H9 (cell line): ENCODE measurements around the gene AP3D1. TPM values are rescaled to one million over a fixed set of nuclear protein-coding genes. Genes with fewer than 3 reads are reported as not detected.
A peak's percentile ranks its signal among the peaks of the same experiment; 100 is the strongest.

Experiments
- DNase-seq: peaks from one replicate; pipeline ENCODE4 v3.0.0-alpha.2; 2017
- H2AFZ ChIP-seq: one replicate; pipeline ENCODE4 v1.6.1; 2013; ENCODE audit warnings: mild to moderate bottlenecking, low read length, control low read depth, moderate library complexity
- H2AK5ac ChIP-seq: 2 replicates; pipeline ENCODE4 v1.6.1; 2013; ENCODE audit warnings: low read length, control low read depth, mixed read lengths; ENCODE audit not compliant: insufficient read length
- H2BK120ac ChIP-seq: one replicate; pipeline ENCODE4 v1.6.1; 2013; ENCODE audit warnings: low read depth, mild to moderate bottlenecking, low read length, control low read depth, inconsistent platforms; ENCODE audit not compliant: poor library complexity, severe bottlenecking
- H2BK12ac ChIP-seq: 2 replicates; pipeline ENCODE4 v1.6.1; 2013; ENCODE audit warnings: low read length, control low read depth, mixed read lengths, low read depth; ENCODE audit not compliant: insufficient read length
- H2BK15ac ChIP-seq: 2 replicates; pipeline ENCODE4 v1.6.1; 2013; ENCODE audit warnings: low read depth, low read length, control low read depth
- H2BK20ac ChIP-seq: one replicate; pipeline ENCODE4 v1.6.1; 2013; ENCODE audit warnings: low read depth, mild to moderate bottlenecking, low read length, control low read depth, inconsistent platforms; ENCODE audit not compliant: poor library complexity, severe bottlenecking
- H2BK5ac ChIP-seq: 2 replicates; pipeline ENCODE4 v1.6.1; 2013; ENCODE audit warnings: low read length, control low read depth, mixed read lengths; ENCODE audit not compliant: insufficient read length
- H3K14ac ChIP-seq: 2 replicates; pipeline ENCODE4 v1.6.1; 2013; ENCODE audit warnings: low read length, control low read depth; ENCODE audit not compliant: insufficient read depth
- H3K18ac ChIP-seq: 2 replicates; pipeline ENCODE4 v1.6.1; 2013; ENCODE audit warnings: low read depth, mild to moderate bottlenecking, mixed read lengths, low read length, control low read depth; ENCODE audit not compliant: insufficient read length
- H3K23ac ChIP-seq: 2 replicates; pipeline ENCODE4 v1.6.1; 2013; ENCODE audit warnings: low read length, control low read depth, mixed read lengths, low read depth; ENCODE audit not compliant: insufficient read length
- H3K23me2 ChIP-seq: 2 replicates; pipeline ENCODE4 v1.6.1; 2013; ENCODE audit warnings: low read depth, mild to moderate bottlenecking, mixed read lengths, low read length, control low read depth; ENCODE audit not compliant: insufficient read length, poor library complexity, severe bottlenecking
- H3K27ac ChIP-seq: 2 replicates; pipeline ENCODE4 v1.5.1; 2013; ENCODE audit warnings: low read length, control low read depth, mixed read lengths, low read depth; ENCODE audit not compliant: insufficient read length
- H3K27me3 ChIP-seq: 2 replicates; pipeline ENCODE4 v1.6.1; 2013; ENCODE audit warnings: low read length, control low read depth, inconsistent platforms; ENCODE audit not compliant: insufficient read depth
- H3K4ac ChIP-seq: 2 replicates; pipeline ENCODE4 v1.6.1; 2013; ENCODE audit warnings: low read depth, mild to moderate bottlenecking, control low read depth, inconsistent platforms, low read length, moderate library complexity
- H3K4me1 ChIP-seq: 2 replicates; pipeline ENCODE4 v1.6.1; 2013; ENCODE audit warnings: low read length, control low read depth, inconsistent platforms; ENCODE audit not compliant: insufficient read depth
- H3K4me2 ChIP-seq: 2 replicates; pipeline ENCODE4 v1.6.1; 2013; ENCODE audit warnings: low read length, control low read depth, mixed read lengths; ENCODE audit not compliant: insufficient read length, insufficient read depth
- H3K56ac ChIP-seq: 2 replicates; pipeline ENCODE4 v1.6.1; 2013; ENCODE audit warnings: low read depth, mild to moderate bottlenecking, mixed read lengths, low read length, control low read depth; ENCODE audit not compliant: insufficient read length
- H3K79me1 ChIP-seq: 2 replicates; pipeline ENCODE4 v1.6.1; 2013; ENCODE audit warnings: low read depth, mild to moderate bottlenecking, moderate library complexity, low read length, control low read depth, inconsistent platforms; ENCODE audit not compliant: insufficient read depth, poor library complexity, severe bottlenecking
- H3K79me2 ChIP-seq: 2 replicates; pipeline ENCODE4 v1.6.1; 2013; ENCODE audit warnings: low read length, control low read depth, inconsistent platforms; ENCODE audit not compliant: insufficient read depth
- H3K9ac ChIP-seq: 2 replicates; pipeline ENCODE4 v1.6.1; 2013; ENCODE audit warnings: low read length, control low read depth, mixed read lengths; ENCODE audit not compliant: insufficient read length; ENCODE audit errors: extremely low read depth
- H3K9me3 ChIP-seq: one replicate; pipeline ENCODE4 v1.6.1; 2013; ENCODE audit warnings: low read depth, low read length, inconsistent platforms; ENCODE audit not compliant: control insufficient read depth
- H3T11ph ChIP-seq: one replicate; pipeline ENCODE4 v1.6.1; 2013; ENCODE audit warnings: mild to moderate bottlenecking, low read length, control low read depth, inconsistent platforms
- H4K20me1 ChIP-seq: one replicate; pipeline ENCODE4 v1.6.1; 2013; ENCODE audit not compliant: control insufficient read depth, insufficient read length, insufficient read depth
- H4K5ac ChIP-seq: 2 replicates; pipeline ENCODE4 v1.6.1; 2013; ENCODE audit warnings: low read depth, mild to moderate bottlenecking, mixed read lengths, low read length, control low read depth; ENCODE audit not compliant: insufficient read length
- H4K8ac ChIP-seq: replicated peaks from 2 replicates; pipeline ENCODE4 v1.6.1; 2013; ENCODE audit warnings: low read length, control low read depth, mixed read lengths, low read depth; ENCODE audit not compliant: insufficient read length
- H4K91ac ChIP-seq: 2 replicates; pipeline ENCODE4 v1.6.1; 2013; ENCODE audit warnings: low read depth, mild to moderate bottlenecking, moderate library complexity, mixed read lengths, low read length, control low read depth; ENCODE audit not compliant: insufficient read length
- H3K27ac Mint-ChIP-seq, 3 experiments: 2 replicates in 2 of 3; 3 replicates in 1 of 3; pipeline ENCODE4 v1.8.0; 2020 to 2021; ENCODE audit warnings: mixed read lengths in 3 of 3, mild to moderate bottlenecking in 1 of 3, moderate library complexity in 1 of 3
- H3K27me3 Mint-ChIP-seq: 2 replicates; pipeline ENCODE4 v1.8.0; 2021; ENCODE audit warnings: low read depth, mild to moderate bottlenecking, moderate library complexity, mixed read lengths
- H3K36me3 Mint-ChIP-seq, 3 experiments: 2 replicates in 2 of 3; 3 replicates in 1 of 3; pipeline ENCODE4 v1.8.0; 2020 to 2021; ENCODE audit warnings: low read depth in 3 of 3, mixed read lengths in 3 of 3; ENCODE audit not compliant: insufficient read depth in 1 of 3
- H3K4me1 Mint-ChIP-seq, 2 experiments: 2 replicates each; pipeline ENCODE4 v1.8.0; 2020; ENCODE audit warnings: mixed read lengths in 2 of 2
- H3K4me3 Mint-ChIP-seq, 2 experiments: 2 replicates in 1 of 2; 3 replicates in 1 of 2; pipeline ENCODE4 v1.8.0; 2020 to 2021; ENCODE audit warnings: mild to moderate bottlenecking in 2 of 2, mixed read lengths in 2 of 2, moderate library complexity in 1 of 2
- H3K9me3 Mint-ChIP-seq, 2 experiments: 2 replicates in 1 of 2; 3 replicates in 1 of 2; pipeline ENCODE4 v1.8.0; 2020; ENCODE audit warnings: mild to moderate bottlenecking in 2 of 2, mixed read lengths in 2 of 2, moderate library complexity in 1 of 2
- CTCF ChIP-seq: fragments of 200-600 bp; sonication (generic); conservative IDR thresholded peaks from 3 replicates; pipeline ENCODE4 v1.8.0; 2021; ENCODE audit warnings: antibody characterized with exemption, mild to moderate bottlenecking
- WGBS: extraction: QIAGEN DNeasy Blood & Tissue Kit; methylation state at CpG from one replicate; pipeline ENCODE4 v1.1.7; 2013; ENCODE audit warnings: missing lambda C conversion rate, low lambda C conversion rate, mixed read lengths; ENCODE audit not compliant: insufficient read length; ENCODE audit errors: extremely low coverage; 5-methylcytosine and 5-hydroxymethylcytosine counted together
- total RNA-seq: library from RNA; stranded (reverse); gene quantifications from 2 replicates; pipeline ENCODE4 v1.2.1, GENCODE V29; 2021

Gene AP3D1
- total RNA-seq, 1 experiment from 2014 or later: 142 TPM

DNA sequence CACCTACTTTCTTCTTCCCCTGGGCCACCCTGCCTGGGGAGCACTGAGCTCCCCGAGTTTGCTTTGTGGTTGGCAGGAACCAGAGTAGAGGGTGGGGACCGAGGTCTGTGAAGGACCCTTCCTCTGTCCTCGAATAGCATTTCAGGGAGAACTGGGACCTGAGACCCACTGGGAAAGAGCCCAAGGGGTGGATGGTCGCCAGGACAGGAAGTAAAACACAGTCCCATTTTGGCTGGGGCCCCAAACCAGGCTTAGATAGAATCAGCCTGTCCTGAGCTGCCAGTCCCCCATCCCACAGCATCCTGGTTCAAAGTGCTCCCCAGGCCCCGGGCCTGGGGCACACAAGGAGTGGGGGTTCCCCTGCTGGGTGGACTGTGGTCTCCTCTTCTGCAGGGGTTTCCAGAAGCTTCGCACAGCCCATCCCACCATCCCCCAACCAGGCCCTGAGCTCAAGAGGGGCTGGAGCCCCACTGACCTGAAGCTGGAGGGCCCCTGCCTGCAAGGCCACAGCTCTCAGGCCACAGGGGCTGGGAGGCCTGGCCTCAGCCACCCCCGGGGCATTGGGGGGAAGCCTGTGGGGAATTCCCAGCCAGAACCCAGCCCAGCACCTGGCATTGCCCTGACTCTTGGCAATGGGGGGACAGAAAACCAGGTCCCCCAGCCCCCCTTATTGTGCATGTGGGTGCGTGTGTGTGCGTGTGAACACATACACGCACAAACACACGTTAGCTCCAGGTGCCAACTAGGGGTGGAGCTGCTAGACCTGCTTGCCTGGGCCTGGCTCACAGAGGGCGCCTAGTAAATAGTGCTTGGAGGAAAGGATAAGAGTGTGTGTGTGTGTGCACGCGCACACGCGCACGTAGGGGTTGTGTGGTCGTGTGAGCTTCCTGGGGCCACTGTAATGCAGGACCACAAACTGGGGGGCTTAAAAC is 99.3 kb downstream of the AP3D1 start:
- peak overlapping the region; percentile 34 for H3K4me2 ChIP-seq
- no peak overlapping the region for H2AK5ac ChIP-seq
- H4K5ac ChIP-seq: no peak overlapping the region
- H3K4me3 Mint-ChIP-seq: peak overlapping the region; percentile 61 to 79
- no peak overlapping the region for H2BK5ac ChIP-seq
- no peak overlapping the region for H2BK120ac ChIP-seq
- no peaks in the 10 kb centered on the region for H3K4me1 ChIP-seq
- H3K9ac ChIP-seq: no peak overlapping the region
- no peak overlapping the region for H3K4ac ChIP-seq
- H4K20me1 ChIP-seq: no peaks in the 10 kb centered on the region
- H2BK12ac ChIP-seq: no peak overlapping the region
- peak overlapping the region; percentile 9 for H3K18ac ChIP-seq
- H3K23me2 ChIP-seq: peaks cover 9% of the 10 kb centered on the region
- no peaks in the 10 kb centered on the region for H3K9me3 Mint-ChIP-seq
- peak; percentile 30 for DNase-seq
- no peak overlapping the region for H3K23ac ChIP-seq
- peaks cover 3% of the 10 kb centered on the region for H3K79me1 ChIP-seq
- H3K56ac ChIP-seq: no peak overlapping the region
- no peak overlapping the region for H2AFZ ChIP-seq
- no peak overlapping the region for H3T11ph ChIP-seq
- no peak for TF ChIP-seq CTCF
- peak overlapping the region; percentile 15 for H4K91ac ChIP-seq
- H4K8ac ChIP-seq: no peak overlapping the region
- whole genome bisulfite sequencing: no CpG with 5 or more reads among the region's 18 CpGs
- H3K9me3 ChIP-seq: no peaks in the 10 kb centered on the region
- peak overlapping the region in 2 of 3 experiments; percentile 76 to 91; a peak in 4 of 7 replicates for H3K27ac Mint-ChIP-seq
- H3K4me1 Mint-ChIP-seq: peaks cover 7 to 18% of the 10 kb centered on the region in 2 experiments; a peak in 3 of 4 replicates
- H3K36me3 Mint-ChIP-seq: no peaks in the 10 kb centered on the region
- 0 out of 2 replicates have a peak overlapping the region, but pooled peaks have one; percentile 41 for H3K14ac ChIP-seq
- H3K27me3 Mint-ChIP-seq: no peaks in the 10 kb centered on the region
- no peak overlapping the region for H3K27ac ChIP-seq
- peaks cover 11% of the 10 kb centered on the region; the same call in 1 of the 2 replicates for H3K79me2 ChIP-seq
- no peak overlapping the region for H2BK20ac ChIP-seq
- no peak overlapping the region for H2BK15ac ChIP-seq
- no peaks in the 10 kb centered on the region for H3K27me3 ChIP-seq
